Stimulated activated CD4-positive, alpha-beta T cell treated with anti-CD3 and anti-CD28 coated beads, Interleukin-4, amount 100 ng/mL, for 24 hours (primary cell): ENCODE measurements around the gene IRF3.

Source experiments
- DNase-seq: peaks from one replicate; pipeline ENCODE4 v3.0.0-alpha.2; 2020

The IRF3 gene

DNA sequence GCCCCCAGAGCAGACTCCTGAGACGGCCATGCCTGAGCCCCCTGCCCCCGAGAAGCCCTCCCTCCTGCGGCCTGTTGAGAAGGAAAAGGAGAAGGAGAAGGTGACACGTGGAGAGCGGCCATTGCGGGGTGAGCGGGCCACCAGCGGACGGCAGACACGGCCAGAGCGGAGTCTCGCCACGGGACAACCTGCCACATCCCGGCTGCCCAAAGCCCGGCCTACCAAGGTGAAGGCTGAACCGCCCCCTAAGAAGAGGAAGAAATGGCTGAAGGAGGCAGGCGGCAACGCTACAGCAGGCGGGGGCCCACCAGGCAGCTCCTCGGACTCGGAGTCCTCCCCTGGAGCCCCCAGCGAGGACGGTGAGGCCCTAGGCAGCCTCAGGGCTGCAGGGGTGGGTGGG, 49.8 kb downstream of the IRF3 start:
- DNase-seq = no peak

DNA sequence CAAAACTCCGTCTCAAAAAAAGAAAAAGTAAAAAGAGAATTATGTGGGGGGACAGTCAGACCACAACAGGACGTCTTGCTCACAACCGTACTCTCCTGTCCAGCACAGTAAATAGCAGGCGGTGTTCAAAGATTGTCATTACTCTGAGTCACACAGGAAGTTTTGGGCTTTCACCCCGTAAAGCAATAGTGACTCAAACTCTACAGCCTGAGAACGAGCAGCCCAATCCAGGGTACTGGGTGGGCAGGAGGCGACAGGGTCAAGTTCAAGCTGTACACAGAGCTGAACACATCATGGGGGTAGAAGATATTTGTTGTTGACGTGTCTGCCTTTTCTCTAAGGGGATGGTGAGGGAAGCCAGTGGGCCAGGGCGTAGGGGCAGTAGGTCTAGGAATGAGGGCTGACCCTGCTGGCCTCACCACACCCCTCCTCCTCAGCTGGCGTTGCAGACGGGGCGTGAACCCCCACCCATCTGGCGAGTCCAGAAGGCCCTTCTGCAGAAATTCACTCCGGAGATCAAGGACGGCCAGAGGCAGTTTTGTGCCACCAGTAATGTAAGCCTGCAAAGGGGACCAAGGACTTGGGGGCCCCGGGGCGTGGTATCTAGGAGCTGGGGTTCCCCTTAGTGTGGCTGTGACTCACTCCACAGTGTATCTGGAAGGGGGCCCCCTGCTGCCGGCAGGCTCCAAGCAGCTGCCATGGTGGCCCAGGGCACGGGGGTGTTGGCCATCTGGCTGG, 51.4 kb downstream of the IRF3 start:
- peak; percentile 17 for DNase-seq

DNA sequence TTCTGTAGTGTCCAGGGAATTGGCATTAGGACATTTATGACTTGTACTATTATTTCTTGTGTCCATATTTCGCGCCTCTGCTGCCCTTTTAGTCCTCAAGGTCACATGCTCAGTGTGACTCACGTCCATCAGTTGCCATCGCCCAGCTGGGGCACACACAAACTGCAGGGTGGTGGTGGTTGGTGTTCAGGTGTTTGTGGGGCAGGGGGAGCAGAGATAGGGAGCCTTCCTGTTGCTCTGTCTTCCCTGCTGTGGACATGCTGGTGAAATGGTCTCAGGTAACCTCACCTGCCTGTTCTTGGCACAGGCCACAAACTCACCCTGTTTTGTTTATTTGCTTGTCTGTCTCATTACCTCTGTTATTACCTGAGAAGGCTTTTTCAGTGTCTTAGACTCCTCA, 52.3 kb downstream of the IRF3 start:
- DNase-seq = no peak
